LNCaP clone FGC (cell line): ENCODE results near the gene ELOVL2.
"Not testable (repeated sequence)": the region's sequence is repeated elsewhere in the genome, so short reads cannot be mapped to it uniquely, and the experiment has no call there.

Experiments used
- DNase-seq: peaks from one replicate; pipeline ENCODE4 v3.0.0-alpha.2; 2011; ENCODE audit warnings: low read depth
- H3K4me3 ChIP-seq: 2 replicates; pipeline ENCODE4 v1.5.1; 2011; ENCODE audit warnings: mild to moderate bottlenecking, low read depth, low read length, control low read depth
- TF ChIP-seq, protein P1 (sequence below): IDR thresholded peaks from 2 replicates; pipeline ENCODE4 v1.5.1; 2012; ENCODE audit warnings: mild to moderate bottlenecking; ENCODE audit not compliant: control insufficient read depth, insufficient read depth; ENCODE audit errors: extremely low read depth

Gene ELOVL2, protein sequence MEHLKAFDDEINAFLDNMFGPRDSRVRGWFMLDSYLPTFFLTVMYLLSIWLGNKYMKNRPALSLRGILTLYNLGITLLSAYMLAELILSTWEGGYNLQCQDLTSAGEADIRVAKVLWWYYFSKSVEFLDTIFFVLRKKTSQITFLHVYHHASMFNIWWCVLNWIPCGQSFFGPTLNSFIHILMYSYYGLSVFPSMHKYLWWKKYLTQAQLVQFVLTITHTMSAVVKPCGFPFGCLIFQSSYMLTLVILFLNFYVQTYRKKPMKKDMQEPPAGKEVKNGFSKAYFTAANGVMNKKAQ

DNA sequence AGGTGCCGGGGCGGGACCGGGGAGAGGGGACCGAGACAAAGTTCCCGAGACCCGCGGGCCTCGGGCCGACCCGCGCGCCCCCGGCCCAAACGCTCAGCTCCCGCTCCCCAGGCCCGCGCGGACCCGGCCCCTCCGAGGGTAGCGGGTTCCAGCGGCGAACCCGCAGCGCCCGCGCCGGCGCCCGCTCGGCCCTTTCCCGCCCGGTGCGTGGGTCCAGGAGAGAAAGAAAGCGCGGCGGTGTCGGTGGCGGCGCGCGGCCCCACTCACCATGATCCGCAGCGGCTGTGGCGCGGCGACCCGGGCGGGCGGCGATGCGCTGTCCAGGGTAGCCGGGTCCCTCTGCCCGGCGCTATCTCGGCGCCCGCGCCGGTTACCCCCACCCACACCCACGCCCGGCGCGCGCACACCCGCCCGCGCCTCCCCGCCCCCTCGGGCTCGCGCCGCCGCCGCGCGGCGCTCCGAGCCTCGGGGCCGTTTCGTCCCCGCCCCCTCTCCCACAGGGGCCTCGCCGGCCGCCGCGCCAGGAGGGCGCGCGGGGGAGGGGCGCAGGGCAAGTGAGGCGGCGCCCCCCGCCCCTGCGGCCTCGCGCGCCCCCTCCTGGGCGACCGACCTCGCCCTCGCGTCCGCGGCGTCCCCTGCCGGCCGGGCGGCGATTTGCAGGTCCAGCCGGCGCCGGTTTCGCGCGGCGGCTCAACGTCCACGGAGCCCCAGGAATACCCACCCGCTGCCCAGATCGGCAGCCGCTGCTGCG is at the start of gene ELOVL2:
ELOVL2 (minus strand) TSS at position 345 of the 751 bp plus-strand sequence; CDS start at position 270, 75 bp downstream.
- TF ChIP-seq, protein P1, sequence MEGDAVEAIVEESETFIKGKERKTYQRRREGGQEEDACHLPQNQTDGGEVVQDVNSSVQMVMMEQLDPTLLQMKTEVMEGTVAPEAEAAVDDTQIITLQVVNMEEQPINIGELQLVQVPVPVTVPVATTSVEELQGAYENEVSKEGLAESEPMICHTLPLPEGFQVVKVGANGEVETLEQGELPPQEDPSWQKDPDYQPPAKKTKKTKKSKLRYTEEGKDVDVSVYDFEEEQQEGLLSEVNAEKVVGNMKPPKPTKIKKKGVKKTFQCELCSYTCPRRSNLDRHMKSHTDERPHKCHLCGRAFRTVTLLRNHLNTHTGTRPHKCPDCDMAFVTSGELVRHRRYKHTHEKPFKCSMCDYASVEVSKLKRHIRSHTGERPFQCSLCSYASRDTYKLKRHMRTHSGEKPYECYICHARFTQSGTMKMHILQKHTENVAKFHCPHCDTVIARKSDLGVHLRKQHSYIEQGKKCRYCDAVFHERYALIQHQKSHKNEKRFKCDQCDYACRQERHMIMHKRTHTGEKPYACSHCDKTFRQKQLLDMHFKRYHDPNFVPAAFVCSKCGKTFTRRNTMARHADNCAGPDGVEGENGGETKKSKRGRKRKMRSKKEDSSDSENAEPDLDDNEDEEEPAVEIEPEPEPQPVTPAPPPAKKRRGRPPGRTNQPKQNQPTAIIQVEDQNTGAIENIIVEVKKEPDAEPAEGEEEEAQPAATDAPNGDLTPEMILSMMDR = peak; percentile 71
- peak within 1 kb of the TSS; percentile 39 for H3K4me3 ChIP-seq
- DNase-seq = no peak

DNA sequence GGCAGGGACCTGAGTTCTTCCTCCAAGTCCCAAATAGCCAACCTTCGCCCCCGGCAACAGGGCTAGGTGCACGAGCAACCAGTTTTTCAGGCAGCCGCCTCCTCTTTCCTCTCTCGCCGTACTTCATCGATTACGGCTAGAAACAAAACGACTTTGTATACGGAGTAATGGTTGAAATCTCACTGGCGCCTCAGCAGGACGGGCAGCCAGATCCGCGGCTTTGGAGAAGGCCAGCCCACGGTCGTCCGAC is 49.2 kb upstream of the ELOVL2 start:
- TF ChIP-seq, protein P1 = no peak
- H3K4me3 ChIP-seq = peak overlapping the region; percentile 69
- DNase-seq = no peak

DNA sequence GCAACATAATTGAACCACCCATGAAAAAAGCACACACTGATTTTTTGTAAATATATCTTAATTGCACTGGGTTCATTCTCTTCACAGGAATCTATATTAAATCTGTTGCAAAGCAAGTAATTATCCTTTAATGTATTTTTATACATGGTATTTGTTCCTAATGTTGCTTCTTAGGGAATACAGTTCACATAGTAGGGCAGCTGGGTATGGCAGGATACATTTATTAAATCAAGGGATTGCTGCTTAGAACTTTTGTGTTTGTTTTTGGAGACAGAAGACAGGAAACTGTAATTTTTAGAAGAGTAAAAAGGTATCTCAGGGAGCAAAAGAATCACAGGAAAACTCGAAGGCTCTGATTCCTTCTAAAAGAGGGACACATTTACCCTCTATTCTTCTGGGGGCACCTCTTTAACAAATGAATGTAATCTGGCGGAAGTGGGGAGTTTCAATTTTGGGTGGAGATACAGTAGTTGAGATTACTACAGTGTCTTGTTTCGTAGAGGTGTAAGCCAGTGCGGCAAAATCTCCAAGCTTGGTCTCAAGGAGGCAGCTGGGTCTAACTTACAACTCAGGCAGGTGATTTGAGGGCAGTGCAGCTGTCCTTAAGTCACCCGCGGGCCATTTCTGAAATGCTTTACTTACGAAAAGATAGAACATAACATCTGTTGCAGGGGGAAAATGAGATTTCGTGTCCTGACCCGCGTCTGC is 48.7 kb upstream of the ELOVL2 start:
- TF ChIP-seq, protein P1 = no peak
- peak; percentile 31 for DNase-seq
- H3K4me3 ChIP-seq = peak overlapping the region; percentile 69

DNA sequence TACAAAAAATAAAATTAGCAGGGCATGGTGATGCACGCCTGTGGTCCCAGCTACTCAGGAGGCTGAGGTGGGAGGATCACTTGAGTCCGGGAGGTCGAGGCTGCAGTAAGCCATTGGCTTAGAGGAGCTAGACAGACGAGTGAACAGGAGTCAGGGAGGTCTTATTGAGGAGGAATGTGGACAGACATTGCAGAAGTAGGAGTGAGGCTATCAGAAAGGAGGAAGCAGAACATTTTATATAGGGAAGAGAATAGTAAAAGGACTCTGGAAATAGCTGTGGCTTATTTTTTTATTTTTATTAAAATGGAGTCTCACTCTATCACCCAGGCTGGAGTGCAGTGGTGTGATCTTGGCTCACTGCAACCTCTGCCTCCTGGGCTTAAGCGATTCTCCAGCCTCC is 47.0 kb upstream of the ELOVL2 start:
- not testable (repeated sequence) for DNase-seq, H3K4me3 ChIP-seq

DNA sequence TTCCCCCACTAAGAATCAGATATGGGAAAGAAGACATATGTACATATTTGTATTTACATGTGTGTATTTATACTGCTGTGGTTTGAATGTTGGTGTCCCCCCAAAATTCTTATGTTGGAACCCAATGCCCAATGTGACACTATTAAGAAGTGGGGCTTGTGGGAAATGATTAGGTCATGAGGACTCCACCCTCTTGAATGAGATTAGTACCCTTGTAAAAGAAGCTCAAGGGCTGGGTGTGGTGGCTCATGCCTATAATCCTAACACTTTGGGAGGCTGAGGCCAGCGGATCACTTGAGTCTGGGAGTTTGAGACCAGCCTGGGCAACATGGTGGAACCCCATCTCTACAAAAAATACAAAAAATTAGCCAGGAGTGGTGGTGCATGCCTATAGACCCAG is 45.6 kb upstream of the ELOVL2 start:
- H3K4me3 ChIP-seq = no peak overlapping the region
- DNase-seq = no peak
- TF ChIP-seq, protein P1 = no peak

DNA sequence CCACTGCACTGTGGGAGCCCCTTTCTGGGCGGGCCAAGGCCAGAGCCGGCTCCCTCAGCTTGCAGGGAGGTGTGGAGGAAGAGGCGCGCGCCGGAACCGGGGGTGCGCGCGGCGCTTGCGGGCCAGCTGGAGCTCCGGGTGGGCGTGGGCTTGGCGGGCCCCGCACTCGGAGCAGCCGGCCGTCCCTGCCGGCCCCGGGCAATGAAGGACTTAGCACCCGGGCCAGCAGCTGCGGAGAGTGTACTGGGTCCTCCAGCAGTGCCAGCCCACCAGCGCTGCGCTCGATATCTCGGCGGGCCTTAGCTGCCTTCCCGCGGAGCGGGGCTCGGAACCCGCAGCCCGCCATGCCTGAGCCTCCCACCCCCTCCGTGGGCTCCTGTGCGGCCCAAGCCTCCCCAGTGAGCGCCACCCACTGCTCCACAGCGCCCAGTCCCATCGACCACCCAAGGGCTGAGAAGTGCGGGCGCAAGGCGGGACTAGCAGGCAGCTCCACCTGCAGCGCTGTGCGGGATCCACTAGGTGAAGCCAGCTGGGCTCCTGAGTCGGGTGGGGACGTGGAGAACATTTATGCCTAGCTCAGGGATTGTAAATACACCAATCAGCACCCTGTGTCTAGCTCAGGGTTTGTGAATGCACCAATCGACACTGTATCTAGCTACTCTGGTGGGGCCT is 43.2 kb upstream of the ELOVL2 start:
- not testable (repeated sequence) for H3K4me3 ChIP-seq, DNase-seq

DNA sequence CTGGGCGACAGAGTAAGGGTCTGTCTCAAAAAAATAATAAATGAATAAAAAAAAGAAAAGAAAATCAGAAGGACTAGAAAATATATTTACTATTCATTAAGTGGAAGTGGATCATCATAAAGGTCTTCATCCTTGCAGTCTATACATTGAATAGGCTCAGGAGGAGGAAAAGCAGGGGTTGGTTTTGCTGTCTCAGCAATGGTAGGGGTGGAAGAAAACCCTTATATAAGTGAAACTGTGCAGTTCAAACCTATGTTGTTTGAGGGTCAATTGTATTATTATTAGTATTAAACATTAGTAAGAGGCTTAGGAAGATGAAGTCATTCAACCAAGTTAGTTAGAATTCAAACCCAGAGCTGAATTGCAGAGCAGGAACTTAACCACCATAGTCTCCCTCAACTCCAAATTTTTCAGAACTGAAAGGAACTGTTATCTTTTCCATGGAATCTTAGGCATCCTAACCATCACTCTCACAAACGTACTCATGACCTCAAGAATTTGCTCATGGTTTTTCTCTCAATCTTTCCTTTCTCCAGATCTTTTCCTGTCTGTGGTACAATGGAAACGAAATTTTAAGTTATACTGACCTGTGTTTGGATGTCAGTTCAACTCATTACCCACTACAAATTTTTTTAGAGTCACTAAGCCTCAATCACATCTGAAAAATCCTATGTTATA is 41.8 kb upstream of the ELOVL2 start:
- TF ChIP-seq, protein P1 = no peak
- no peak for DNase-seq
- H3K4me3 ChIP-seq = no peak overlapping the region
